Right lobe of liver (tissue), 6 donors: ENCODE measurements around the gene GATA5. TPM values are rescaled to one million over a fixed set of nuclear protein-coding genes. Genes with fewer than 3 reads are reported as not detected.

Source experiments
- ATAC-seq, 4 donors: fragments of 200-7000 bp; cut with Tn5 transposase; one replicate each; pipeline ENCODE4 v1.9.1; 2020; ENCODE audit warnings: mild to moderate bottlenecking in 4 of 4, moderate library complexity in 4 of 4
- DNase-seq, 3 donors: peaks; one replicate each; pipeline ENCODE4 v3.0.0-alpha.2; 2020
- H3K27ac ChIP-seq, 3 donors: fragments of 200-600 bp; one replicate each; pipeline ENCODE4 v1.8.0; 2022
- H3K27me3 ChIP-seq, 2 donors: fragments of 200-600 bp; one replicate each; pipeline ENCODE4 v1.8.0; 2022
- H3K36me3 ChIP-seq, 4 donors: fragments of 200-600 bp; sonication (generic) in 1 of 4; one replicate each; pipeline versions ENCODE4 v1.5.1 to v1.8.0; 2017 to 2022; ENCODE audit warnings: control low read depth in 1 of 4
- H3K4me1 ChIP-seq, 4 donors: fragments of 200-600 bp; sonication (generic) in 1 of 4; one replicate each; pipeline versions ENCODE4 v1.5.1 to v1.8.0; 2017 to 2022; ENCODE audit warnings: control low read depth in 1 of 4
- H3K4me3 ChIP-seq, 3 donors: fragments of 200-600 bp; one replicate each; pipeline ENCODE4 v1.8.0; 2022
- H3K9me3 ChIP-seq, 4 donors: fragments of 200-600 bp; sonication (generic) in 1 of 4; one replicate each; pipeline versions ENCODE4 v1.5.1 to v1.8.0; 2017 to 2022; ENCODE audit warnings: control low read depth in 1 of 4
- POLR2A ChIP-seq: fragments of 450-650 bp; IDR thresholded peaks from one replicate; pipeline ENCODE4 v1.6.1; 2017; ENCODE audit warnings: antibody characterized with exemption, mild to moderate bottlenecking
- WGBS: methylation state at CpG from one replicate; pipeline ENCODE4 v1.1.6; 2018; ENCODE audit warnings: low coverage, low lambda C conversion rate; ENCODE audit not compliant: insufficient coverage; ENCODE audit errors: missing lambda C conversion rate; 5-methylcytosine and 5-hydroxymethylcytosine counted together
- intact Hi-C, 2 donors: fragments of 100-400 bp; cut with DNase I; formaldehyde crosslinking; loops; one replicate each; pipeline versions ENCODE4 v1.11.2 to v1.14.1; 2022
- total RNA-seq, 6 experiments: library from RNA; depleted of rRNA in 2 of 6; stranded (reverse); fragments of >200 nt in 2 of 6; fragmentation: NEBNext Ultra II Directional in 3 of 6; extraction: Animal tissue kit (Norgen Biotek cat#: 25700) in 3 of 6; gene quantifications; one replicate each; pipeline versions ENCODE4 v1.1.0 to v1.2.4, GENCODE V29; 2016 to 2023
- TF ChIP-seq, protein P1 (sequence below), 4 donors: fragments of 200-600 bp in 3 of 4; fragments of 450-650 bp in 1 of 4; IDR thresholded peaks; one replicate each; pipeline versions ENCODE4 v1.5.1 to v1.8.0; 2016 to 2022; ENCODE audit warnings: antibody characterized with exemption in 4 of 4, mild to moderate bottlenecking in 2 of 4
- donor health status: DM: no; HTN: yes; CAD: no.
- donor health status: DM: no; HTN: no; CAD: no.
- donor health status: DM: no; HTN: no; CAD: no.
- donor health status: DM: no; HTN: yes; CAD: no.
- donor health status: DM: no; HTN: yes; CAD: no.

GATA5 gene
- total RNA-seq, 6 experiments from 2014 or later, result 0.12 to 0.56 (median 0.26) TPM

DNA sequence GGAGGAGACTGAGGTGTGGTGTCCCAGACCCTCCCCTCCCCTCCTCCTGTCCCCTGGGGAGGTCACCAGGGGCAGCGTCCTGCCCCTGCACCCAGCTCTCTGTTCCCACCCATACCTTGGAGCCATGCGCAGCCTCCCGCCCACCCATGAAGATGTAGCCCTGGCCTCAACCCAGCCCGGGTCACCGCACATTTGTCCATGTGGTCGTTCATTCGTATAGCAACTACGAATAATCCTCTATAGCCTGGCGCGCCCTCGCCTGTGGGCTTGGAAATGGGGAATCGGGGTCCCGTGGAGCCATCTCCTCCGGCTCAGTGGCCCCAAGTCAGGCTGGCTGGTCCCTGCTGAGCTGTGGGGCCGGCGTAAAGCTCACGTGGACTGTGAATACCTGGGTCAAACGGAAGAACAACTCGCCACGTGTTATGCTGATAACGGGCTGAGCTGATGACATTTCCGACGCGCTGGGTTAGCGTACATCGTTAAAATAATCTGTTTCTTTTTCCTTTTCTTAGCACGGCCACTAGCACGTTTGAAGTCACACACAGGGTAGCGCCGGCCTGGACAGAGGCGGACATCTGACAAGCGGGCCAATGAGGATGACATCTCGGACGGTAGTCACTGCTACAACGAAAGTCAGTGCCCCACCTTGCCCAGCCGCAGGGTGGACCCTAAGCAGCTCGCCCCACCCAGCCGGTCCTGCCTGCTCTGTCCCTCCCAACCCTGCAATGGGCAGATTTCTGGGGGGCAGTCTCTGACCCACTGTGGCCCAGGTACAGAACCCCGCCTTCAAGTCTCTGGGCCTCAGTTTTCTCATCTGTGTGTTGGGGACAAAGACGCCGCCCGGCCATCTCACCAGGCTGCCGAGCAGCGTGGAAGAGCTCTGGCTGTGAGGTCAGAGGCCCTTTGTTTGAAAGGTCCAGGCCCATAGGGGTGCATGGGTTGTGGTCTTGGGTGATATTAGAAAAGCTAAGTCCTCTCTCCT is 28.6 kb downstream of the GATA5 start:
- 81% methylated on average over 12 of the region's 44 CpGs for WGBS
- DNase-seq (no peak), ATAC-seq (no peak)
- intact Hi-C loops, result no loop called here
- H3K9me3 ChIP-seq, result no peaks in the 10 kb centered on the region
- no peak for TF ChIP-seq POLR2A
- TF ChIP-seq, protein P1, sequence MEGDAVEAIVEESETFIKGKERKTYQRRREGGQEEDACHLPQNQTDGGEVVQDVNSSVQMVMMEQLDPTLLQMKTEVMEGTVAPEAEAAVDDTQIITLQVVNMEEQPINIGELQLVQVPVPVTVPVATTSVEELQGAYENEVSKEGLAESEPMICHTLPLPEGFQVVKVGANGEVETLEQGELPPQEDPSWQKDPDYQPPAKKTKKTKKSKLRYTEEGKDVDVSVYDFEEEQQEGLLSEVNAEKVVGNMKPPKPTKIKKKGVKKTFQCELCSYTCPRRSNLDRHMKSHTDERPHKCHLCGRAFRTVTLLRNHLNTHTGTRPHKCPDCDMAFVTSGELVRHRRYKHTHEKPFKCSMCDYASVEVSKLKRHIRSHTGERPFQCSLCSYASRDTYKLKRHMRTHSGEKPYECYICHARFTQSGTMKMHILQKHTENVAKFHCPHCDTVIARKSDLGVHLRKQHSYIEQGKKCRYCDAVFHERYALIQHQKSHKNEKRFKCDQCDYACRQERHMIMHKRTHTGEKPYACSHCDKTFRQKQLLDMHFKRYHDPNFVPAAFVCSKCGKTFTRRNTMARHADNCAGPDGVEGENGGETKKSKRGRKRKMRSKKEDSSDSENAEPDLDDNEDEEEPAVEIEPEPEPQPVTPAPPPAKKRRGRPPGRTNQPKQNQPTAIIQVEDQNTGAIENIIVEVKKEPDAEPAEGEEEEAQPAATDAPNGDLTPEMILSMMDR (IDR thresholded peaks at IDR 0.05), result no peak
- no peak overlapping the region for H3K27ac ChIP-seq
- H3K36me3 ChIP-seq, result no peaks in the 10 kb centered on the region
- H3K27me3 ChIP-seq, result no peaks in the 10 kb centered on the region
- peaks cover 0 to 7% (median 0%) of the 10 kb centered on the region in 4 donors for H3K4me1 ChIP-seq
- no peak overlapping the region for H3K4me3 ChIP-seq

DNA sequence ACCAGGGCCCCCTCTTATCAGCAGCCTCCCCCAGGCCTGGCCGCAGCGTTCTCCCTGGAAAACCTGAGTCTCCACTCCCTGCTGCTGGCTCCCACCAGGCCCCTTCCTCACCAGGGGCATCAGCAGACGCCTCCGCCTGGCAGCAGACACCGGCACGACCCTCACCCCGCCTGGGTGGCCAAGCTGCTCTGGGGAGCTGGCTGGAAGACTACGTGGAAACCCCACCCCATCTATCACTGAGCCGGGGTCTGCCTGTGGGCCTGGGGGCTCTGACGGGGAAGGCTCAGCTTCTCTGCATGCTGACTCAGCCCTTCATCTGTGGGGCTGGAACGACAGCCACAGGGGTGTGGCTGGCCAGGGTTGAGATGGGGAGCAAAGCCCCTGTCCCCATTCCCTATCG is 29.3 kb downstream of the GATA5 start:
- Histone ChIP-seq H3K27me3 (no peaks in the 10 kb centered on the region), H3K4me3 (no peak overlapping the region), H3K4me1 (peaks cover 0 to 7% (median 0%) of the 10 kb centered on the region in 4 donors), H3K9me3 (no peaks in the 10 kb centered on the region), H3K27ac (no peak overlapping the region), H3K36me3 (no peaks in the 10 kb centered on the region)
- DNase-seq (no peak), ATAC-seq (no peak)
- TF ChIP-seq, protein P1 (IDR thresholded peaks at IDR 0.05), result no peak
- no peak for TF ChIP-seq POLR2A
- WGBS, result 20% methylated on average over 1 of the region's 12 CpGs
- intact Hi-C loops, result no loop called here

DNA sequence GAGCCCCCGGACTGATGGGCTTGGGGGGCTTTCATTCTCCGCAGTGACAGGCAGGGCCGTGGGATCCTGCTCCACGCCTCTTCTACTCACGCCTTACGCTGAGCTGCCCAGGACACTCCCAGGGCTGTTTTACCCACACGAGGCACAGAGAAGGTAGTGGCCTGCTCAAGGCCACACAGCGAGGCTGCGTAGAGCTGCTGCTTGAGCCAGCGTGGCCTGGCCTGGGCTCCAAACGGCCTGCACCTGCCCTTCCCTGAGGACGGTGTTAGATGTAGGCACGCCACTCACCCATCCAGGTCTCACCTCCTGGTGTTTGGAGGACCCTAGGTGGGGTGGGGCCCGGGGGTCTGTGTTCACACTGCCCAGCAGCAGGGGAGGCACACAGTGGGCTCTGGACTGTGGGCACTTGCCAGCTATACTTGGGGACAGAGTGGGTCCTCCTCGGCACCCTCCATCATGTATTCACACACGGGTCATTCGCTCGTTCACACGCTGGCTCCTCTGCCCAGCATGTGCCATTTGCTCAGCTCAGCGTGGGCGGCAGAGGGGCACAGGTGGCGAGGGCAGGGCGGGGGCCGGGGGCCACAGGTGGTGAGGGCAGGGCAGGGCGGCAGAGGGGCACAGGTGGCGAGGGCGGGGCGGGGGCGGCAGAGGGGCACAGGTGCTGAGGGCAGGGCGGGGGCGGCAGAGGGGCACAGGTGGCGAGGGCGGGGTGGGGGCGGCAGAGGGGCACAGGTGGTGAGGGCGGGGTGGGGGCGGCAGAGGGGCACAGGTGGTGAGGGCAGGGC is 30.0 kb downstream of the GATA5 start:
- Histone ChIP-seq H3K27ac (no peak overlapping the region), H3K4me1 (peaks cover 0 to 7% (median 0%) of the 10 kb centered on the region in 4 donors), H3K36me3 (no peaks in the 10 kb centered on the region), H3K27me3 (no peaks in the 10 kb centered on the region), H3K9me3 (no peaks in the 10 kb centered on the region), H3K4me3 (no peak overlapping the region)
- DNase-seq (no peak), ATAC-seq (no peak)
- intact Hi-C loops, result no loop called here
- TF ChIP-seq, protein P1 (IDR thresholded peaks at IDR 0.05), result no peak
- no peak for TF ChIP-seq POLR2A
- 53% methylated on average over 11 of the region's 36 CpGs for WGBS

DNA sequence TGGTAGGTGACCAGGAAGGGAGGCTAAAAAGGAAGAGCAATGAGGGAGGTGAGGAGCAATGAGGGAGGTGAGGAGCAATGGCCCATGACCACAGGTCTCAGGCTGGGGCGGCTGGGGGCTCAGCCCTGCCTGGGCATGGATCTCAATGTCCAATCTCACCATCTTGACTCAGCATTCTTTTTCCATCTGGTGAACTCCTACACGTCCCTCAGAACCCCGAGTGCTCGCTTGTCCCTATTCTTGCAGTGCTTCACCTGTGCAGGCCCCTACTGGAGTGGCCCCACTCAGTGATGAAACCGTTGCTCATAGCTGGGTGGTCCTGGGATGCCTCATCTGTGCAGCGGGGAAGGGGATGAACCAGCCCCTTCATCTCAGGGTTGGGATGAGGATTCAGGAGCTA is 31.5 kb downstream of the GATA5 start:
- H3K27me3 ChIP-seq, result no peaks in the 10 kb centered on the region
- no peak overlapping the region for H3K4me3 ChIP-seq
- DNase-seq (no peak), ATAC-seq (no peak)
- H3K27ac ChIP-seq, result no peak overlapping the region
- no peaks in the 10 kb centered on the region for H3K4me1 ChIP-seq
- intact Hi-C loops, result no loop called here
- no peak for TF ChIP-seq POLR2A
- TF ChIP-seq, protein P1 (IDR thresholded peaks at IDR 0.05), result no peak
- H3K9me3 ChIP-seq, result no peaks in the 10 kb centered on the region
- 74% methylated on average over 6 of the region's 6 CpGs for WGBS
- H3K36me3 ChIP-seq, result no peaks in the 10 kb centered on the region
